ENCODE measurements around the gene NDNF.

NDNF gene

GRCh38 chr4:121011780-121012340 is 60.5 kb downstream of the NDNF start:
- no peak for DNase-seq

DNA sequence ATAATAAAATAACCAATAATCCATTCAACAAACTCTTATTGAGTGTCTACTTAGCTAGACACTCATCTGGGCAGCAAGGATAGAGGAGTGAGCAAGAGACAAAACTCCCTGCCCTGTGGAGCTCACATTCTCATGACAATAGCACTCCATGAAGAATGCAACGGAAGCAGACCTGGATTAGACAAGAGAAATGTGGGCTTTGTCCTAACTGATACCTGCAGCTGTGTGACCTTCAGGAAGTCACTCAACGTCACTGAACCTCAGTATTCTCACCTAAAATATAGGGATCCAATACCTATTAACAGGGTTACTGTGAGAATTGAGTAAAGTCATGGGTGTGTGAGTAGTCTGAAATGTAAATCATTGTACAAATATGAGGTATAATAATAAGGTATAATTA is 61.2 kb downstream of the NDNF start:
- no peak for DNase-seq

DNA sequence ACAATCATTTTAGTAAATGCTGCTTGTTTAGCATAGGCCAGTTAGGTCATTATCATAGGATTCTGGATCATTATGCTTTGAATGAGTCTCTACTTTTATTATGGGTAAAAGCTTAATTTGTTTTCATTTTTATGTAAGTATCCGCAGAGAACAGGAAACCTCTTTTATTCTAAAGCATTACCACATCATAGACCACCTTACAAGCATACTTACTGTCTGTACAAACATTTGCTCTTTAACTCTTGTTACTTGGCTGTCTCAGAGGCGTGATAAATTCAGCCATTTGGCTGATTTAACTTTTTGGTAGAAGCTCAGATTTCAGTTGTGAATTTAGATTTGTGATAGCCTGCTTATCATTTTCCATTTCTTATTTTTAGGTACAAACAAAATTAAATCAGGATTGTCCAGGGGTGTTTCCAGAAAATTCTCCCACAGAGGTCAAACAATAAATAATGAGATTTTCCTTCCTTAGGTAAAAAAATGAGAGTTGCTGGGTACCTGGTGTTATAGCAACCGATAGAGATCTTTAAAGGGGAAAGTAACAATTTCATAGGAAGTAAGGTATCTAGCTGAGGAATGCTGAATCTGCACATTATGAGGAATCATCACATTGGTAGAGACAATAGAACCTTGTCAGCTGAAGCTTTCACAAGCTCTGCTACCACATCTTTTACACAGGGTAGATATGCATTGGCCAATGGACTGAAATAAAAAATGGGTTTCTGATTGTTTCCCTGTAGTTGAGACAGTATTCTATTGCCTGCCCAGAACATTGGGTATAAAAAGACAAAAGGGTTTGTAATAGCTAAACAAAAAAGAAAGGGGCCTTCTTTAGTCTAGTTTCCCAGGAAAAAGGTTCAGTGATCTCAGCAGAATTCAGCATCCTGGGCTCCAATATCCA is 62.5 kb downstream of the NDNF start:
- DNase-seq = no peak

- no peak for DNase-seq
Measured at GRCh38 chr4:121007660-121008059, 64.7 kb downstream of the NDNF start.

GRCh38 chr4:121003863-121004262 is 68.5 kb downstream of the NDNF start:
- no peak for DNase-seq

DNA sequence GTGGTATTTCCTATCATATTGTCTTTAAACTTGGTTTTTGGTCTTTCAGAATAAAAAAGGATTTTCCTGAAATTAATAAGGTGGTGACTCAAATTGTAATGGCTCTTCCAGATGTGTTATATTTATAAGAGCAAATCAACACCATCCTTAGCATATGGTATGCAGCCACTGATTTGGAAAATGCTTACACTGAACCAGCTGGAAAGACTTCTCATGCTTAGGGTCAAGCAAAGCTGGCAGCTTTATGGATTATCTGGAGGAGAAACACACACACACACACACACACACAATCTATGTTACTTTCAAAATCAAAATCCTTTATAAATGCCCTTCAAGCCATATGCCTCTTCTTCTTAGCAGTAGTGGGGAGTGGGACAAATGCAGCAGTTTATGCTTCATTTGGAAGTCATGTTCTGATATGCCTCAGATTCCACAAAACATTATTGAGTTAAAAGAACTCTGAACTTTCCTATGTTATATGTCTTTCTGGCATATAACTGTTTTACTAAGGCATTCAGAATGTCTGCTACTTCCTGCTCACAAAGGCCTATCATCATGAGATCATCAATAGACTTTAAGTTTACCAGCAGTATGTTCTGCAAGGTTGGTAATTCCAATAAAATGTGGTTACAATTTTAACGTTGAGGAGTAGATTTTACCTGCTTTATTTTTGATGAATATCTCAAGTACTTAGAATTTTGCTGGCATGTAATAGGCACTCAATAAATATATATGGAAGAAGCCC is 76.9 kb downstream of the NDNF start:
- DNase-seq = no peak

DNA sequence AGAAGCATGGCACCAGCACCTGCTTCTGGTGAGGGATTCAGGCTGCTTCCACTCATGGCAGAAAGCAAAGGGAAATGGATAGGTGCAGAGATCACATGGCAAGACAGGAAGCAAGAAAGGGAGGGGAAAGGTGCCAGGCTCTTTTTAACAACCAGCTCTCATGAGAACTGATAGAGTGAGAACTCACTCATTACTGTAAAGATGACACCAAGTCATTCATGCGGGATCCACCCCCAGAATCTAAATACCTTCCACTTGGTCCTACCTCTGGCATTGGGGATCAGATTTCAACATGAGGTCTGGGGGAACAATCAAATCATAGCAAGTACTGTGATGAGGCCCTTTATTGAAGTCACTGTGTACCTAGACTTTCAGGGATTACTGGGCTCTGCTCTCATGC is 77.8 kb downstream of the NDNF start:
- no peak for DNase-seq

- no peak for DNase-seq
Measured at GRCh38 chr4:120991885-120992284, 80.5 kb downstream of the NDNF start.

DNA sequence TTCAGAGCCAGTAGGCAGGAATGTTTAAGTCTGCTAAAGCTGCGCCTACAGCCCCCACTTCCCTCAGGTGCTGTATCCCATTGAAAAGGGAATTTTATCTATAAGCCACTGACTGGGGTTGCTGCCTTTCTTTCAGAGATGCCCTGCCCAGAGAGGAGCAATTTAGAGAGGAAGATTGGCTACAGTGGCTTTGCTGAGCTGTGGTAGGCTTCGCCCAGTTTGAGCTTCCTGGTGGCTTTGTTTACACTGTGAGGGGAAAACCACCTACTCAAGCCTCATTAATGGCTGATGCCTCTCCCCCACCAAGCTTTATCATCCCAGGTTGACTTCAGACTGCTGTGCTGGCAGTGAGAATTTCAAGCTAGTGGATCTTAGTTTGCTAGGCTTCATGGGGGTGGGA is 82.1 kb downstream of the NDNF start:
- DNase-seq = no peak

Measured in activated gamma-delta T cell (primary cell).